ENCODE data around the gene OOSP2. TPM values are rescaled to one million over a fixed set of nuclear protein-coding genes. Genes with fewer than 3 reads are reported as not detected.
"Not testable (repeated sequence)": the region's sequence is repeated elsewhere in the genome, so short reads cannot be mapped to it uniquely, and the experiment has no call there.

The OOSP2 gene
- total and polyA plus RNA-seq, 3 experiments from 2014 or later: not detected

GRCh38 chr11:60018058-60018457, 22.2 kb upstream of the OOSP2 start:
- no peak for DNase-seq
- no peaks in the 10 kb centered on the region for H3K9me3 ChIP-seq (ENCODE audit: low read length)
- H3K27me3 Mint-ChIP-seq: peaks cover 6 to 16% of the 10 kb centered on the region in 2 donors
- no peak overlapping the region for H3K4me3 ChIP-seq (ENCODE audit: low read length)
- H3K27me3 ChIP-seq (ENCODE audit: insufficient read depth, low read length, poor library complexity, severe bottlenecking): no peaks in the 10 kb centered on the region
- CTCF ChIA-PET: no interaction called here
- no peaks in the 10 kb centered on the region for H3K4me1 ChIP-seq (ENCODE audit: insufficient read depth, low read length)
- no peak overlapping the region for H3K4me3 Mint-ChIP-seq
- H3K36me3 Mint-ChIP-seq: no peaks in the 10 kb centered on the region
- H3K9me3 Mint-ChIP-seq: peaks cover 0 to 4% (median 0%) of the 10 kb centered on the region in 5 donors
- no peaks in the 10 kb centered on the region for H3K4me1 Mint-ChIP-seq
- H3K27ac ChIP-seq (ENCODE audit: low read depth, low read length): no peak overlapping the region
- H3K27ac Mint-ChIP-seq: no peak overlapping the region
- POLR2A ChIA-PET: no interaction called here
- no peaks in the 10 kb centered on the region for H3K36me3 ChIP-seq (ENCODE audit: insufficient read depth, low read length)

GRCh38 chr11:60020376-60020775, 19.8 kb upstream of the OOSP2 start:
- H3K4me3 ChIP-seq (ENCODE audit: low read length); H3K4me1 Mint-ChIP-seq; H3K36me3 ChIP-seq (ENCODE audit: insufficient read depth, low read length); H3K27me3 ChIP-seq (ENCODE audit: insufficient read depth, low read length, poor library complexity, severe bottlenecking); H3K4me3 Mint-ChIP-seq; POLR2A ChIA-PET; H3K9me3 ChIP-seq (ENCODE audit: low read length); H3K27ac ChIP-seq (ENCODE audit: low read depth, low read length); DNase-seq; H3K9me3 Mint-ChIP-seq; H3K27ac Mint-ChIP-seq; CTCF ChIA-PET; H3K4me1 ChIP-seq (ENCODE audit: insufficient read depth, low read length); H3K36me3 Mint-ChIP-seq: not testable (repeated sequence)
- peaks cover 6 to 14% of the 10 kb centered on the region in 2 donors for H3K27me3 Mint-ChIP-seq

- no peak overlapping the region for H3K27ac ChIP-seq (ENCODE audit: low read depth, low read length)
- Mint-ChIP-seq H3K4me3 (no peak overlapping the region), H3K36me3 (no peaks in the 10 kb centered on the region), H3K27ac (no peak overlapping the region), H3K4me1 (no peaks in the 10 kb centered on the region), H3K27me3 (no peaks in the 10 kb centered on the region), H3K9me3 (peaks cover 0 to 3% (median 0%) of the 10 kb centered on the region in 5 donors)
- ChIA-PET CTCF (no interaction called here), POLR2A (no interaction called here)
- no peaks in the 10 kb centered on the region for H3K27me3 ChIP-seq (ENCODE audit: insufficient read depth, low read length, poor library complexity, severe bottlenecking)
- DNase-seq: no peak
- H3K4me1 ChIP-seq (ENCODE audit: insufficient read depth, low read length): no peaks in the 10 kb centered on the region
- H3K4me3 ChIP-seq (ENCODE audit: low read length): no peak overlapping the region
- no peaks in the 10 kb centered on the region for H3K9me3 ChIP-seq (ENCODE audit: low read length)
- no peaks in the 10 kb centered on the region for H3K36me3 ChIP-seq (ENCODE audit: insufficient read depth, low read length)
Measured at GRCh38 chr11:60029015-60029632, 11.1 kb upstream of the OOSP2 start.

GRCh38 chr11:60050422-60050821, 10.2 kb downstream of the OOSP2 start:
- DNase-seq; H3K27me3 ChIP-seq (ENCODE audit: insufficient read depth, low read length, poor library complexity, severe bottlenecking); H3K36me3 Mint-ChIP-seq; POLR2A ChIA-PET; H3K4me1 ChIP-seq (ENCODE audit: insufficient read depth, low read length); H3K4me3 Mint-ChIP-seq; H3K9me3 Mint-ChIP-seq; H3K4me1 Mint-ChIP-seq; H3K4me3 ChIP-seq (ENCODE audit: low read length); H3K27ac ChIP-seq (ENCODE audit: low read depth, low read length); H3K9me3 ChIP-seq (ENCODE audit: low read length); CTCF ChIA-PET; H3K36me3 ChIP-seq (ENCODE audit: insufficient read depth, low read length); H3K27me3 Mint-ChIP-seq; H3K27ac Mint-ChIP-seq: not testable (repeated sequence)

GRCh38 chr11:60050839-60051238, 10.6 kb downstream of the OOSP2 start:
- H3K4me1 ChIP-seq (ENCODE audit: insufficient read depth, low read length); H3K9me3 Mint-ChIP-seq; H3K36me3 Mint-ChIP-seq; H3K4me1 Mint-ChIP-seq; DNase-seq; H3K4me3 Mint-ChIP-seq; H3K9me3 ChIP-seq (ENCODE audit: low read length); POLR2A ChIA-PET; H3K36me3 ChIP-seq (ENCODE audit: insufficient read depth, low read length); H3K27me3 ChIP-seq (ENCODE audit: insufficient read depth, low read length, poor library complexity, severe bottlenecking); H3K27me3 Mint-ChIP-seq; H3K4me3 ChIP-seq (ENCODE audit: low read length); H3K27ac ChIP-seq (ENCODE audit: low read depth, low read length); H3K27ac Mint-ChIP-seq; CTCF ChIA-PET: not testable (repeated sequence)

- Mint-ChIP-seq H3K4me1 (no peaks in the 10 kb centered on the region), H3K36me3 (no peaks in the 10 kb centered on the region), H3K9me3 (peaks cover 0 to 12% (median 0%) of the 10 kb centered on the region in 5 donors), H3K27me3 (peaks cover 4 to 9% of the 10 kb centered on the region in 2 donors), H3K4me3 (no peak within 1 kb of the TSS), H3K27ac (peak within 1 kb of the TSS in 1 of 8 donors; percentile 36)
- Histone ChIP-seq H3K27ac (ENCODE audit: low read depth, low read length) (no peak within 1 kb of the TSS), H3K4me1 (ENCODE audit: insufficient read depth, low read length) (no peaks in the 10 kb centered on the region), H3K9me3 (ENCODE audit: low read length) (no peaks in the 10 kb centered on the region), H3K36me3 (ENCODE audit: insufficient read depth, low read length) (no peaks in the 10 kb centered on the region), H3K4me3 (ENCODE audit: low read length) (no peak within 1 kb of the TSS), H3K27me3 (ENCODE audit: insufficient read depth, low read length, poor library complexity, severe bottlenecking) (no peaks in the 10 kb centered on the region)
- ChIA-PET POLR2A (no interaction called here), CTCF (no interaction called here)
- no peak for DNase-seq
Measured at GRCh38 chr11:60056349-60056969, 16.2 kb downstream of the OOSP2 start, which contains the start of gene MS4A3. TSS of gene MS4A3 (plus strand) at chr11:60056665. CDS start at chr11:60061161, 4,496 bp downstream.

- H3K9me3 ChIP-seq (ENCODE audit: low read length): no peaks in the 10 kb centered on the region
- no peak overlapping the region for H3K27ac Mint-ChIP-seq
- H3K36me3 Mint-ChIP-seq: no peaks in the 10 kb centered on the region
- H3K36me3 ChIP-seq (ENCODE audit: insufficient read depth, low read length): no peaks in the 10 kb centered on the region
- H3K27me3 ChIP-seq (ENCODE audit: insufficient read depth, low read length, poor library complexity, severe bottlenecking): no peaks in the 10 kb centered on the region
- peaks cover 4 to 6% of the 10 kb centered on the region in 2 donors for H3K27me3 Mint-ChIP-seq
- no peaks in the 10 kb centered on the region for H3K4me1 Mint-ChIP-seq
- ChIA-PET CTCF (no interaction called here), POLR2A (no interaction called here)
- peaks cover 0 to 7% (median 0%) of the 10 kb centered on the region in 5 donors for H3K9me3 Mint-ChIP-seq
- H3K27ac ChIP-seq (ENCODE audit: low read depth, low read length): no peak overlapping the region
- H3K4me3 ChIP-seq (ENCODE audit: low read length): no peak overlapping the region
- no peak overlapping the region for H3K4me3 Mint-ChIP-seq
- no peak for DNase-seq
- H3K4me1 ChIP-seq (ENCODE audit: insufficient read depth, low read length): no peaks in the 10 kb centered on the region
Measured at GRCh38 chr11:60059052-60059451, 18.8 kb downstream of the OOSP2 start.

GRCh38 chr11:60059521-60060240, 19.5 kb downstream of the OOSP2 start:
- Mint-ChIP-seq H3K9me3 (peaks cover 0 to 7% (median 0%) of the 10 kb centered on the region in 5 donors), H3K27me3 (peaks cover 4 to 6% of the 10 kb centered on the region in 2 donors), H3K4me3 (no peak overlapping the region), H3K36me3 (no peaks in the 10 kb centered on the region), H3K4me1 (no peaks in the 10 kb centered on the region), H3K27ac (no peak overlapping the region)
- Histone ChIP-seq H3K27ac (ENCODE audit: low read depth, low read length) (no peak overlapping the region), H3K36me3 (ENCODE audit: insufficient read depth, low read length) (no peaks in the 10 kb centered on the region), H3K27me3 (ENCODE audit: insufficient read depth, low read length, poor library complexity, severe bottlenecking) (no peaks in the 10 kb centered on the region), H3K4me3 (ENCODE audit: low read length) (no peak overlapping the region), H3K9me3 (ENCODE audit: low read length) (no peaks in the 10 kb centered on the region), H3K4me1 (ENCODE audit: insufficient read depth, low read length) (no peaks in the 10 kb centered on the region)
- ChIA-PET CTCF (no interaction called here), POLR2A (no interaction called here)
- no peak for DNase-seq

All from CD8-positive, alpha-beta memory T cell (primary cell).